Measurements from ENCODE around the gene GAK. TPM values are rescaled to one million over a fixed set of nuclear protein-coding genes. Genes with fewer than 3 reads are reported as not detected.

Gene GAK
- total and polyA plus RNA-seq, 7 donors: 40.8 to 494 (median 124) TPM

DNA sequence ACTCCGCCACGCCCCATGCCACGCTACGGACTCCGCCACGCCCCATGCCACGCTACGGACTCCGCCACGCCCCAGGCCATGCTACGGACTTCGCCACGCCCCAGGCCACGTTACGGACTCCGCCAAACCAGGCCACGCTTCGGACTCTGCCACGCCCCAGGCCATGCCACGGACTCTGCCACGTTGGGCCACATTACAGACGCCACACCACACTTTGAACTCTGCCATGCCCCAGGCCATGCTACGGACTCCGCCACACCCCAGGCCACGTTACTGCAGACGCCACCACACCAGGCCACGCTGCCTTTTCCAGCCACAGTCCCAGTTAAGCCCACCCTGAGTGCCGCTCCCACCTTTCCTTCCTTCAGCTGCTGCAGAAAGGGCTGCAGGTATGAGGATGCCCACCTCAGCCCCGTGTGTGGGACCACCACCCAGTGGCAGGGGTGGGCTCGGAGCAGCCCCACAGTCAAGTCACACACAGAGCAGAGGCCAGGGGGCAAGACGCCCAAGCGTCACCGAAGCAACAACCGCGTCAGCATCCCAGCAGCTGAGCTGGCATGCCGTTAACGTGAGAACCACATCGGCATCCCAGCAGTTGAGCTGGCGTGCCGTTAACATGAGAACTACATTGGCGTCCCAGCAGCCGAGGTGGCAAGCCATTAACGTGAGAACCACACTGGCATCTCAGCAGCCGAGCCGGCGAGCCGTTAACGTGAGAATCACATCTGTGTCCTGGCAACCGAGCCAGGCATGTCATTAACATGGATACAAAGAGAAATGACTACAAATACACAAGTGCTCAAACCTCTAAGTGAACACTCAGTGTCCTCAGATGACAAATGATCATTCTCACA lies 26.4 kb downstream of the GAK start:
- Histone ChIP-seq H3K27me3 (no peaks in the 10 kb centered on the region), H3K36me3 (peaks cover 0 to 34% (median 10%) of the 10 kb centered on the region in 4 donors), H3K9me3 (no peaks in the 10 kb centered on the region), H3K4me1 (no peaks in the 10 kb centered on the region), H3K27ac (no peak overlapping the region), H3K4me3 (no peak overlapping the region)
- WGBS, 2 donors: 91 to 97% methylated on average over 49 of the region's 49 CpGs
- intact Hi-C loops (cut with DNase I): no loop called here
- TF ChIP-seq EP300 (IDR thresholded peaks at IDR 0.05): no peak
- no peak for TF ChIP-seq POLR2AphosphoS5 (IDR thresholded peaks at IDR 0.05)
- no peak for TF ChIP-seq POLR2A (IDR thresholded peaks at IDR 0.05)
- TF ChIP-seq, protein P1, sequence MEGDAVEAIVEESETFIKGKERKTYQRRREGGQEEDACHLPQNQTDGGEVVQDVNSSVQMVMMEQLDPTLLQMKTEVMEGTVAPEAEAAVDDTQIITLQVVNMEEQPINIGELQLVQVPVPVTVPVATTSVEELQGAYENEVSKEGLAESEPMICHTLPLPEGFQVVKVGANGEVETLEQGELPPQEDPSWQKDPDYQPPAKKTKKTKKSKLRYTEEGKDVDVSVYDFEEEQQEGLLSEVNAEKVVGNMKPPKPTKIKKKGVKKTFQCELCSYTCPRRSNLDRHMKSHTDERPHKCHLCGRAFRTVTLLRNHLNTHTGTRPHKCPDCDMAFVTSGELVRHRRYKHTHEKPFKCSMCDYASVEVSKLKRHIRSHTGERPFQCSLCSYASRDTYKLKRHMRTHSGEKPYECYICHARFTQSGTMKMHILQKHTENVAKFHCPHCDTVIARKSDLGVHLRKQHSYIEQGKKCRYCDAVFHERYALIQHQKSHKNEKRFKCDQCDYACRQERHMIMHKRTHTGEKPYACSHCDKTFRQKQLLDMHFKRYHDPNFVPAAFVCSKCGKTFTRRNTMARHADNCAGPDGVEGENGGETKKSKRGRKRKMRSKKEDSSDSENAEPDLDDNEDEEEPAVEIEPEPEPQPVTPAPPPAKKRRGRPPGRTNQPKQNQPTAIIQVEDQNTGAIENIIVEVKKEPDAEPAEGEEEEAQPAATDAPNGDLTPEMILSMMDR (IDR thresholded peaks at IDR 0.05): no peak
- no peak for DNase-seq

DNA sequence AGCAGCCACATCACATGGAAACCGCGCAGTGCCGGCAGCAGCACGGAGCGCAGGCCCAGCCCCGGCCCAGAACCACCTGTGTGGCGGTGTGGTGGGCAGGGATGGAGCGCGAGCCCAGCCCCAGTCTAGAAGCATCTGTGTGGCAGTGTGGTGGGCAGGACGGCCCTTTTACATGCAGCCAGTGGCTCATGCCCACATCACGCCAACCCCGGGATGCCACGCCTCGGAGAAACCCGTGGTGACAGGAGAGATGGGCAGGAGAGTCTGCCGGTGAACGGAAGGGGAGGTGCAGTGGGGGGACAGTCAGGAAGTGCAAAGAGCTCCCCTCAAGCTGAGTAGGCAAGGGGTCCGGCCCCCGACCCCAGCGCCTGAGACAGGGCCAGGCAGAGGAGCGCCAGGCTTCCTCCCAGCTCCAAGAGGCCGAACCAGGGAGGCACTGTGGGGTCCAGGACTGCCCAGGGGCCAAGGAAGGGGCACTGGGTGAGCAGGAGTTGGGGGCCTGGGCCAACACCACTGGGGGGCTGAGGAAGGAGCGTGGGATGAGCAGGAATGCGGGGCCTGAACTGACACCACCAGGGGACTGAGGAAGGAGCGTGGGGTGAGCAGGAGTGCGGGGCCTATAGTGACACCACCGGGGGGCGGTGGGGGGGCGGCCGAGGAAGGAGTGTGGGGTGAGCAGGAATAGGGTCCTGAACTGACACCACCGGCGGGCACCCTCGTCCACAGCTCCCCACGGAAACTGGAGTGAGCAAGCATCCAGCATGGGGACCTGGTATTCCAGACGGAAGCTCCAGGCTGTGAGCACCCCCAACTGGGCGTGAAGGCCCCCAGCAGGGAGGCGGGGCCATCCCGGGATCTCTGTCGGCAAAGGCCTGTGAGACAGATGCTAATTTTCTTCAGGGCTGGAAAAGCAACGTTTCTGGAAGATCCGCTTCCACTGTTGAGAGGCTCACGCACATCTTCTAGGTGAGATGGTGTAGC lies 28.8 kb downstream of the GAK start:
- Histone ChIP-seq H3K27ac (no peak overlapping the region), H3K9me3 (no peaks in the 10 kb centered on the region), H3K36me3 (peaks cover 0 to 35% (median 10%) of the 10 kb centered on the region in 4 donors), H3K4me1 (no peaks in the 10 kb centered on the region), H3K4me3 (no peak overlapping the region), H3K27me3 (no peaks in the 10 kb centered on the region)
- intact Hi-C loops (cut with DNase I): no loop called here
- TF ChIP-seq POLR2A (IDR thresholded peaks at IDR 0.05) (no peak), POLR2AphosphoS5 (IDR thresholded peaks at IDR 0.05) (no peak), EP300 (IDR thresholded peaks at IDR 0.05) (no peak)
- TF ChIP-seq, protein P1 (IDR thresholded peaks at IDR 0.05): no peak
- WGBS, 2 donors: 93 to 94% methylated on average over 42 of the region's 42 CpGs
- DNase-seq: no peak

DNA sequence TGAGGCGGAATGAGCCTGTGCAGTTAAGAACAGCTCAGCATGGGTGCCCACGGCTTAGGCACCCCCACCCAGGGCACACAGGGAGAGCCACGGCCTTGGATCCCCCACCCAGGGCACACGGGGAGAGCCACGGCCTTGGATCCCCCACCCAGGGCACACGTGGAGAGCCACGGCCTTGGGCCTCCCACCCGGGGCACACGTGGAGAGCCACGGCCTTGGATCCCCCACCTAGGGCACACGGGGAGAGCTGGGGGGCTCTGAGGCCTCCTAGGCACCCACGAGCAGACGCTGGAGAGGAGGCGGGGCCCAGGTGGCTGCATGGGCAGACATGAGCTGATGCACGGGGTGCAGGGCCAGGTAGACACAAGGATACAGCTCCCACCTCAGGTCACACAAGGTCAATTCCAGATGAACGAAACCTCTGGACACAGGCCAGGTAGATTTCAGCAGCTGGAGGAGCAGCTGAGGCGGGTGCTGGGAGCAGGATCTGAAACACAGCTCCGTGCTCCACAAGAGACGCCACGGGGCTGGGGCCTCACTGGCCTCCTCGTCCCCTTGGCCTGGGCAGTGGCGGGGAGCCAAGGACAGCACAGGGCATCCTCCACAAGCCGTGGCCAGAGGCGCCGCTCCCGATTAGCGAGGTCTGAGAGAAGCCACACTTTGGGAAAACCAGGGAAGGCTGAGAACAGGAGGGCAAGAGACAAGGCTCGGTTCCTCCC lies 30.8 kb downstream of the GAK start:
- Histone ChIP-seq H3K36me3 (peaks cover 0 to 55% (median 16%) of the 10 kb centered on the region in 4 donors), H3K4me3 (no peak overlapping the region), H3K9me3 (no peaks in the 10 kb centered on the region), H3K4me1 (no peaks in the 10 kb centered on the region), H3K27me3 (no peaks in the 10 kb centered on the region), H3K27ac (no peak overlapping the region)
- 92 to 94% methylated on average over 28 of the region's 28 CpGs for WGBS, 2 donors
- intact Hi-C loops (cut with DNase I): no loop called here
- TF ChIP-seq POLR2AphosphoS5 (IDR thresholded peaks at IDR 0.05) (no peak), POLR2A (IDR thresholded peaks at IDR 0.05) (no peak), EP300 (IDR thresholded peaks at IDR 0.05) (no peak)
- TF ChIP-seq, protein P1 (IDR thresholded peaks at IDR 0.05): no peak
- DNase-seq: no peak

DNA sequence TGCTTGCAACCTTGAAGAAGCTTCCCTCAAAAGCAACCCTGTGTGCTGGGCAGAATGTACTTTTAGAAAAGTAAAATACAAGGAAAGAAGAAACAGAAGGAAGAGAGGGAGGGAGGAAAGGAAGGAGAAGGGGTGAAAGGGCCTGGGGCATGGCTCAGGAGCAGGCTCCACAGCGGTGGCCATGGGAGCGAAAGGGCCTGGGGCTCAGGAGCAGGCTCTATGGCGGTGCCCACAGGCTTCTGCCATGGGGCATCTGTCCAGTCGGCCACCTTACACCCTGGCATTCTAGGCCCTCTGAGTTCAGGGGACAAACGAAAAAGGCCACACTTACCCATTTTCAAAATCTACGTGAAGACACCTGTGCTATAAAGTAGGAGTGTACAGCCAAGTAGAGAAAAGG lies 31.4 kb downstream of the GAK start:
- TF ChIP-seq, protein P1 (IDR thresholded peaks at IDR 0.05): no peak
- no peak for TF ChIP-seq POLR2AphosphoS5 (IDR thresholded peaks at IDR 0.05)
- no peak for TF ChIP-seq EP300 (IDR thresholded peaks at IDR 0.05)
- TF ChIP-seq POLR2A (IDR thresholded peaks at IDR 0.05): no peak
- intact Hi-C loops (cut with DNase I): no loop called here
- DNase-seq: no peak
- WGBS, 2 donors: 95 to 97% methylated on average over 6 of the region's 6 CpGs
- H3K9me3 ChIP-seq: no peaks in the 10 kb centered on the region
- no peaks in the 10 kb centered on the region for H3K4me1 ChIP-seq
- H3K27ac ChIP-seq: no peak overlapping the region
- peaks cover 0 to 61% (median 20%) of the 10 kb centered on the region in 4 donors for H3K36me3 ChIP-seq
- H3K27me3 ChIP-seq: no peaks in the 10 kb centered on the region
- H3K4me3 ChIP-seq: no peak overlapping the region
